Fibroblast of lung (primary cell): ENCODE measurements around the gene EPHB3. TPM values are rescaled to one million over a fixed set of nuclear protein-coding genes. Genes with fewer than 3 reads are reported as not detected.

Experiments used
- DNase-seq, 2 donors: peaks; one replicate each; pipeline versions ENCODE4 v3.0.0 to v3.0.0-alpha.2; 2010; ENCODE audit warnings: low read depth in 2 of 2
- H2AFZ ChIP-seq: 2 replicates; pipeline ENCODE4 v1.5.1; 2012; ENCODE audit warnings: low read length, control low read depth, inconsistent platforms
- H3K27ac ChIP-seq: 2 replicates; pipeline ENCODE4 v1.5.1; 2011; ENCODE audit warnings: low read length, control low read depth; ENCODE audit not compliant: insufficient read depth
- H3K27me3 ChIP-seq: 2 replicates; pipeline ENCODE4 v1.5.1; 2011; ENCODE audit warnings: mild to moderate bottlenecking, low read length; ENCODE audit not compliant: control insufficient read depth, insufficient read depth
- H3K36me3 ChIP-seq: 2 replicates; pipeline ENCODE4 v1.5.1; 2011; ENCODE audit warnings: low read length; ENCODE audit not compliant: control insufficient read depth, insufficient read depth
- H3K4me1 ChIP-seq: 2 replicates; pipeline ENCODE4 v1.5.1; 2011; ENCODE audit warnings: low read length; ENCODE audit not compliant: control insufficient read depth, insufficient read depth; ENCODE audit errors: extremely low read depth
- H3K4me2 ChIP-seq: 2 replicates; pipeline ENCODE4 v1.5.1; 2011; ENCODE audit warnings: low read length, control low read depth; ENCODE audit not compliant: insufficient read depth; ENCODE audit errors: extremely low read depth
- H3K4me3 ChIP-seq, 4 experiments: fragments of 200-600 bp in 1 of 4; sonication (generic) in 1 of 4; replicated peaks in 1 of 4; 2 replicates each; pipeline ENCODE4 v1.5.1; 2011 to 2016; ENCODE audit warnings: low read length in 4 of 4, low read depth in 3 of 4, mild to moderate bottlenecking in 3 of 4, control low read depth in 2 of 4, inconsistent platforms in 1 of 4, mixed read lengths in 1 of 4; ENCODE audit not compliant: insufficient read depth in 1 of 4; ENCODE audit errors: control extremely low read depth in 1 of 4
- H3K79me2 ChIP-seq: 2 replicates; pipeline ENCODE4 v1.5.1; 2012; ENCODE audit warnings: mild to moderate bottlenecking, low read length, inconsistent platforms; ENCODE audit not compliant: control insufficient read depth, insufficient read depth
- H3K9ac ChIP-seq: 2 replicates; pipeline ENCODE4 v1.5.1; 2011; ENCODE audit warnings: mild to moderate bottlenecking, low read length, control low read depth; ENCODE audit not compliant: insufficient read depth
- H3K9me3 ChIP-seq: 2 replicates; pipeline ENCODE4 v1.5.1; 2012; ENCODE audit warnings: low read depth, low read length; ENCODE audit not compliant: control insufficient read depth, insufficient read depth
- H4K20me1 ChIP-seq: 2 replicates; pipeline ENCODE4 v1.5.1; 2011; ENCODE audit warnings: low read length; ENCODE audit not compliant: control insufficient read depth, insufficient read depth; ENCODE audit errors: extremely low read depth
- CTCF ChIP-seq, 2 donors: IDR thresholded peaks in 1 of 2; conservative IDR thresholded peaks in 1 of 2; 1 replicate in 1 of 2; 2 replicates in 1 of 2; pipeline ENCODE4 v1.5.1; 2011 to 2012; ENCODE audit warnings: low read length in 2 of 2, control low read depth in 1 of 2, inconsistent platforms in 1 of 2, low read depth in 1 of 2, mild to moderate bottlenecking in 1 of 2
- EZH2 ChIP-seq: IDR thresholded peaks from 2 replicates; pipeline ENCODE4 v1.5.1; 2012; ENCODE audit warnings: low read length, control low read depth, mild to moderate bottlenecking; ENCODE audit errors: missing control alignments
- polyA plus RNA-seq, 2 donors: library from polyadenylated mRNA; depleted of rRNA in 1 of 2; stranded (reverse) in 1 of 2; unstranded in 1 of 2; fragments of >200 nt; gene quantifications; 2 replicates each; pipeline ENCODE4 v1.2.1, GENCODE V29; 2011 to 2012; ENCODE audit warnings: missing spikeins in 1 of 2
- total RNA-seq: library from RNA; depleted of rRNA; stranded (reverse); fragments of >200 nt; gene quantifications from 2 replicates; pipeline ENCODE4 v1.2.1, GENCODE V29; 2014

Gene EPHB3
- total and polyA plus RNA-seq, 2 donors (not counting 1 experiment from before 2014, with no cell fraction given), result 1.6 to 7.6 TPM

- Histone ChIP-seq H2AFZ (no peak overlapping the region), H3K79me2 (peaks cover 5% of the 10 kb centered on the region), H3K4me1 (peaks cover 40% of the 10 kb centered on the region), H4K20me1 (no peaks in the 10 kb centered on the region), H3K4me3 (peak overlapping the region in 1 of 4 experiments; percentile 81), H3K27me3 (no peaks in the 10 kb centered on the region), H3K9ac (no peak overlapping the region), H3K4me2 (peak overlapping the region; percentile 81), H3K9me3 (no peaks in the 10 kb centered on the region), H3K36me3 (no peaks in the 10 kb centered on the region), H3K27ac (peak overlapping the region; percentile 24)
- DNase-seq, result peak; percentile 84 to 94
- no peak for TF ChIP-seq EZH2
- no peak for TF ChIP-seq CTCF (conservative IDR thresholded peaks at IDR 0.05 in 1 of 2, IDR thresholded peaks at IDR 0.05 in 1 of 2; ENCODE audit: low read depth in 1 of 2, low read length in 2 of 2)
These were observed 4.0 kb downstream of the EPHB3 start for GRCh38 chr3:184565421-184566211.

GRCh38 chr3:184566441-184567414 is 5.1 kb downstream of the EPHB3 start:
- Histone ChIP-seq H3K4me1 (peaks cover 40% of the 10 kb centered on the region), H3K27ac (peak overlapping the region; percentile 24), H4K20me1 (no peaks in the 10 kb centered on the region), H2AFZ (no peak overlapping the region), H3K27me3 (no peaks in the 10 kb centered on the region), H3K36me3 (no peaks in the 10 kb centered on the region), H3K9me3 (no peaks in the 10 kb centered on the region), H3K79me2 (peaks cover 5% of the 10 kb centered on the region), H3K9ac (no peak overlapping the region), H3K4me2 (no peak overlapping the region), H3K4me3 (no peak overlapping the region)
- TF ChIP-seq CTCF (conservative IDR thresholded peaks at IDR 0.05 in 1 of 2, IDR thresholded peaks at IDR 0.05 in 1 of 2; ENCODE audit: low read depth in 1 of 2, low read length in 2 of 2) (no peak), EZH2 (no peak)
- no peak for DNase-seq

GRCh38 chr3:184567946-184568559 is 6.5 kb downstream of the EPHB3 start:
- no peak for DNase-seq
- H4K20me1 ChIP-seq, result no peaks in the 10 kb centered on the region
- H2AFZ ChIP-seq, result peak overlapping the region; percentile 14
- no peaks in the 10 kb centered on the region for H3K9me3 ChIP-seq
- peaks cover 2% of the 10 kb centered on the region for H3K36me3 ChIP-seq
- H3K4me2 ChIP-seq, result peak overlapping the region; percentile 66
- H3K27me3 ChIP-seq, result no peaks in the 10 kb centered on the region
- no peak overlapping the region for H3K9ac ChIP-seq
- peaks cover 40% of the 10 kb centered on the region for H3K4me1 ChIP-seq
- H3K79me2 ChIP-seq, result peaks cover 5% of the 10 kb centered on the region
- H3K4me3 ChIP-seq, result peak overlapping the region in 2 of 4 experiments; percentile 6 to 44
- TF ChIP-seq EZH2 (no peak), CTCF (conservative IDR thresholded peaks at IDR 0.05 in 1 of 2, IDR thresholded peaks at IDR 0.05 in 1 of 2; ENCODE audit: low read depth in 1 of 2, low read length in 2 of 2) (no peak)
- peak overlapping the region; percentile 69 for H3K27ac ChIP-seq
